Fibroblast of villous mesenchyme (primary cell): ENCODE data around the gene TRIM52. TPM values are rescaled to one million over a fixed set of nuclear protein-coding genes. Genes with fewer than 3 reads are reported as not detected.

Experiments
- DNase-seq: peaks from one replicate; pipeline ENCODE4 v3.0.0-alpha.2; 2010; ENCODE audit warnings: low read depth
- H3K4me3 ChIP-seq: 2 replicates; pipeline ENCODE4 v1.5.1; 2011; ENCODE audit warnings: low read depth, mild to moderate bottlenecking, low read length
- total RNA-seq: library from RNA; depleted of rRNA; stranded (reverse); fragments of >200 nt; gene quantifications from 2 replicates; pipeline ENCODE4 v1.2.3, GENCODE V29; 2012
- TF ChIP-seq, protein P1 (sequence below): IDR thresholded peaks from 2 replicates; pipeline ENCODE4 v1.5.1; 2012; ENCODE audit warnings: low read depth, mild to moderate bottlenecking, low read length; ENCODE audit not compliant: insufficient read depth

Gene TRIM52
- total RNA-seq, 1 donor: 7.8 TPM

DNA sequence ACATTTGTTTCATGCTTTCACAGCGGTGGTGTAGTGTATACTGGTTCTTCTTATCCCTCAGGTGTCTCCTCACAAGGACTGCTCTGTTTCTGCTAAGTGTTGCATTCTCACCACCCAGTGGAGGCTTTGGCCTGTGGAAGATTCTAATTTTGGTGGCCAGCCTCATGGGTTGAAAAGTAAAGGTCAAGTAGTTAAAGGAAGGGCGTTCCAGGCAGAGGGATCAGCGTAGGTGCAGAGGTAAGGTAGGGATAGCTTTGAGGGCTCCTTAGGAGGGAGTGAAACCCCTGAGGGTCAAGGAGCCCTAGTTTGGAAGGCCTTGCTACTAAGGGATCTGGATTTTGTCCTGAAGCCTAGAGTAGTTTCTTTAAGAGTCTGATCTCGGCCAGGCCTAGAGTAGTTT, 12.7 kb downstream of the TRIM52 start:
- DNase-seq: no peak
- peak overlapping the region; percentile 84 for H3K4me3 ChIP-seq
- TF ChIP-seq, protein P1, sequence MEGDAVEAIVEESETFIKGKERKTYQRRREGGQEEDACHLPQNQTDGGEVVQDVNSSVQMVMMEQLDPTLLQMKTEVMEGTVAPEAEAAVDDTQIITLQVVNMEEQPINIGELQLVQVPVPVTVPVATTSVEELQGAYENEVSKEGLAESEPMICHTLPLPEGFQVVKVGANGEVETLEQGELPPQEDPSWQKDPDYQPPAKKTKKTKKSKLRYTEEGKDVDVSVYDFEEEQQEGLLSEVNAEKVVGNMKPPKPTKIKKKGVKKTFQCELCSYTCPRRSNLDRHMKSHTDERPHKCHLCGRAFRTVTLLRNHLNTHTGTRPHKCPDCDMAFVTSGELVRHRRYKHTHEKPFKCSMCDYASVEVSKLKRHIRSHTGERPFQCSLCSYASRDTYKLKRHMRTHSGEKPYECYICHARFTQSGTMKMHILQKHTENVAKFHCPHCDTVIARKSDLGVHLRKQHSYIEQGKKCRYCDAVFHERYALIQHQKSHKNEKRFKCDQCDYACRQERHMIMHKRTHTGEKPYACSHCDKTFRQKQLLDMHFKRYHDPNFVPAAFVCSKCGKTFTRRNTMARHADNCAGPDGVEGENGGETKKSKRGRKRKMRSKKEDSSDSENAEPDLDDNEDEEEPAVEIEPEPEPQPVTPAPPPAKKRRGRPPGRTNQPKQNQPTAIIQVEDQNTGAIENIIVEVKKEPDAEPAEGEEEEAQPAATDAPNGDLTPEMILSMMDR: no peak

DNA sequence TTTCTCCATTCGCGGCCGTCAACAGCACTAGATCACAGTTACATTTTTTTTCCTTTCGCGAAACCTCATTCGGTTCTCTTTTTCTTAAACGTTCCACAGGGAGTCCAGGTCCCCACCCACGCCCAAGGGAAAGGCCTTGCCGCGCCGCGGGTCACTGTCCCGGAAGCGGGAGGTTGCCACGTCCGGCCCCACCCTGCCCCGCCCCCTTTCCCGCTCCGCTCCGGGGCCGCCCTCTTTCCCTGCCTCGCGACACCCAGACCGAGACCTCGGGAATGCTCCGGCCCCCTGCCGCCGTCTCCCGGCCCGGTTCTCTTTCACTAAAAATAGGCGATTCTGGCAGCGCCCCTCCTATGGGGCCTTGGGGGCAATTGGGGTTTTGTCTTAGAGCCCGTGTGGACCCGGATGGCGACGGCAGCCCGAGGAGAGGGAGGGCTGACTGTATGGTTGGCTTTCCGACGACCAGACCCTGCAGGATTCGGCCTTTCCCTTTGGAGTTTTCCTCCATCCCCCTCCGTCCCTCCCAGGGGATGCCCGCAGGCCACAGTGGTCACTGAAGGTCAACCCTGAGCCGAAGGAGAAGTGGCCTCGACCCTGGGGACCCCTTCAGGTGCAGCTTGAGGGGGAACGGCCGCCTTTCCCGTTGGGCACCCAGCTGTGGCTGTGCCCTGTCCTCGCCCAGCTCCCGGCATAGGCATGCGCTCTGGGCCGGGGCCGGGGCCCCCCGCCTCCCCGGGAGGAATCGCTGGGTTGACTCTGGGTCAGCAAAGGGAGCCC, 14.5 kb downstream of the TRIM52 start:
- DNase-seq: peak; percentile 87
- H3K4me3 ChIP-seq: peak overlapping the region; percentile 84
- TF ChIP-seq, protein P1: no peak

DNA sequence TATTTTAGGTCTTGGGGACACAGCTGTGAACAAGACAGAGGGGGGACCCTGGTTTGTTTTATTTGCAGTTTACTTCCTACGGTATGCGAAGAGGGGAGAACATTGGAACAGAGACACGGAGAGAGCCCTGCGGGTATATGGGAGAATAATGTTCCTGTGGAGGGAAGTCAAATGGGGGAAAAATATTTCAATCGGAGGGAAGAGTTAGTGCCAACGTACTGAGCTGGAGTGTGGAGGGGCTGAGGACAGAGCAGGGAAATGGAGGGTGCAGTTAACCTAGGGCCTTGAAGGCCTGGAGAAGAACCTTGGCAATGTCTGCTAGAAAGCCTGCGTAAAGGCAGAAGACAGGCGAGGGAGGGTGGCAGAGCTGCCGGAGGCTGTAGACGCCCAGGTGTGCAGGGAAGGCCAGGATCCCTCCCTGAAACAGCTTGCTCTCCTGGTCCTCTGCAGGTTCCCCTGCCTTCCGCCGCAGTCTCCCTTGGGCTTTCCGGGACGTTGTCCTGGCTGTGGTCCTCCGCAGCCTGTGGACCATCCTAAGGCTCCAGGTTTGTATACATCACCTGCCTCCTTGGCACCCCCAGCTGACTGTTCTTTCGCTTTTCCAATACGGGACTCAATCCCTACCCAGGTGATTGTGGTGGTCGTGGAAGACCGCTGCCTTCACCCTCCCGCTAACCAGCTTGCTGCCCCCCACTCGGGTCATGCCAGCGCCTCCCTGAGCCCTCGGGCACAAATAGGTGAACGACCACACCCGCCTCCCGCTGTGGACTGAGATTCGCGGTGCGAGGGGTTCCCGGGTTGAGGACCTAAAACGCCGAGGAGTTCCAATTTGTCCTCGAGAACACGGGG, 15.3 kb downstream of the TRIM52 start:
- no peak for DNase-seq
- TF ChIP-seq, protein P1: no peak
- H3K4me3 ChIP-seq: peak overlapping the region; percentile 84

DNA sequence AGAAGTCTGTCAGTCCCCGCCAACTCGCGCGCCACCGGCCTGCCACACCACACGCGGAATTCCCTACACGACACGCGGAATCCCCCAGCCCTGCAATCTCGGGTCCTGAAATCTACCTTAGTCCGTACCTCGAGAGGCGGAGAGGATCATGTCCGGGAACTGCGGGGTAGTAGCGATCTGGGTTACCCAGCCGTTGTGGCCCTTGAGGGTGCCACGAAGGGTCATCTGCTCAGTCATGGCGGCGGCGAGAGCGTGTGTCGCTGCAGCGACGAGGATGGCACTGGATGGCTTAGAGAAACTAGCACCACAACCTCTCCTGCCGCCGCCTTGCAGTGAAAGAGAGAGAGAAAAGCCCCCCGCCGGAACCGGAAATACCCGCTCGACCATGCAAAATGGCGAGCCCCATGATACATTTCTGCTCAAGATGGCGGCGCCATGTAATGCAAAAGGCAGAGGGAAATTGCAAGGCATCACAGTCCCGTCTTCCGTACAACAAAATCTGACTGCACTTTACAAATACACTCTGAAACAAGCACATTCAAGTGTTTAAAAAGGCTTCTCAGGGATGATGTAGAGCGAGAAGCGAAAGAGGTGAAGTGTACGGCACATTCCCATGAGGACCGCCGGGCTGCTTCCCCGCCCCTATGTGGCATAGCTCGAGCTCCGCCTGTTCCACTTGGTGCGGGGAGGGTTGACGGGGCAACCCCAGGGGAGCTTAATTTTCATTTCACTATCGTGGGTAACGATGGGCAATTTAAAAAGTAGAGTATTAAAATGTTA, 17.2 kb downstream of the TRIM52 start, which contains the start of gene RACK1:
Gene RACK1, minus strand, starts transcription at position 343 of the 780 bp plus-strand sequence. Its CDS starts 106 bp downstream, at position 237.
- DNase-seq: peak; percentile 91
- peak within 1 kb of the TSS; percentile 97 for H3K4me3 ChIP-seq
- TF ChIP-seq, protein P1: no peak

DNA sequence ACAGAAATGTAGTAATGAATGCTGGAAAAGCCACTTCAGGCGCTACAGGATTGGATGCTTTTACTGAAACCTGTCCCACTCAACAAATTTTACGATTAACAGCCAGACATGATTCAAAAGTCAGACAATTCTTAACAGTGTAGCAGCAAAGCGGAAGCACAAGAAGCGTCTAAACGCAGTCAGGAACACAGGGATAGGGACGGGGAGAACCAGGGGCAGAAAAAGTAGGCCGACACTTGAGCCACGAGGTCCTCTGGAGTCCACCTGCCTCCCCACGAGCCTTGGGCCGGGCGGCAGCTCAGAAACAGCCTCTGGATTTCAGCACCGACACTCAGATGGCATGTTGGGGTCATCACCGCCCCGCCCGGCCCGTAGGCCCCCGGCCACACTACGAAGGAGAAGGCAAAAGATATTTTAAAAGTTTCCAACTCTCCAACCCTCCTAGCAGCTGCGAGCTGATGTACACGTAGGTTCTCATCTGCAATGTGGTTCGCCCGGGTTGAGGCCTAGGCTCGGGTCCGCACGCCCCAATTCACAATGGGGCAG, 17.9 kb downstream of the TRIM52 start:
- DNase-seq: peak; percentile 45
- TF ChIP-seq, protein P1: no peak
- H3K4me3 ChIP-seq: peak overlapping the region; percentile 97

DNA sequence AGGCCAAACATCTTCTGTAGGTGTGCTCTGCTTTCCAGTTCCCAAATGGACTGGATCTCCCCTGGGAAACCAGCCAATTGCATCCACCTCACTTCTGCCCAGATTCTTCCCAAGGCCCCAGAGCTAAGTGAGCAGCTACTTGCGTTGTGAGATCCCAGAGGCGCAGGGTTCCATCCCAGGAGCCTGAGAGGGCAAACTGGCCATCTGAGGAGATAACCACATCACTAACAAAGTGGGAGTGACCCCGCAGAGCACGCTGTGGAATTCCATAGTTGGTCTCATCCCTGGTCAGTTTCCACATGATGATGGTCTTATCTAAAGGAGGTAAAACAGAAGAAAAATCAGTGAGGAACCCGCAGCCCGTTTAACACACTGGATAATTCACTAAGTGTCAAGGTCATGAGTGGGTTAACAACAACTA, 18.9 kb downstream of the TRIM52 start:
- TF ChIP-seq, protein P1: no peak
- DNase-seq: no peak

More for the DNA sequence above, 18.9 kb downstream of the TRIM52 start:
- H3K4me3 ChIP-seq: peak overlapping the region; percentile 97
